Loucy (cell line): Measurements from ENCODE around the gene MUC20.

Source experiments
- EZH2phosphoT487 ChIP-seq: fragments of 200-600 bp; IDR thresholded peaks from 2 replicates; pipeline ENCODE4 v1.6.1; 2018; ENCODE audit warnings: antibody characterized with exemption, mild to moderate bottlenecking, moderate library complexity, borderline replicate concordance
- TF ChIP-seq, protein P1 (sequence below): fragments of 200-600 bp; sonication (generic); conservative IDR thresholded peaks from 2 replicates; pipeline ENCODE4 v1.5.1; 2014; ENCODE audit warnings: mild to moderate bottlenecking, antibody characterized with exemption, low read length

DNA sequence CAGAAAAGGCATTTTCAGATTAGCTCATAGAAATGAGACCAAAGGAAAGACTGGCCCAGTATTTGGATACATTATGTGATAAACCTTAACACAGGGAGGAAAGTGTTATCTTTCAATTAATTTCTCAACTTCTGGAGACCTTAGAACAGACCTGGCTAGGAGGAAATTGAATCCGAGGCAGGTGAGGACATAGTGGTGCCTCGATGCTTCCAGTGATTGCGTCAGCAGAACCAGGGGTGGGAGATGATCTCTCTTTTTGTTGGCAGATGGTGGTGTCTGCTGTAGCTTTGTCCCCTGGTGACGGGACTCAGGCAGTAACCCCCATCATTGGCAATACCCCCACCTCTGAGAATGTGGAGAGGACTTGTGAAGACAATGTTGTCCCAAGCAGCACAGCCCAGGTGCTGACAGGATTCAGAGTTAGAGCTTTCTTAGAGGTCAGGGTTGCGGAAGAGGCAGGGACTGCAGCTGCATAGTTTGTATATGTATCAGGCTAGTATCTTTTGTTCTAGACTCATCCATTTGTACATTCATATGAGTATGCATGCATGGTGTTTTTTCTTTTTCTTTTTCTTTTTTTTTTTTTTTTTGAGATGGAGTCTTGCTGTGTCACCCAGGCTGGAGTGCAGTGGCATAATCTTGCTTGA is 27.9 kb upstream of the MUC20 start:
- TF ChIP-seq, protein P1, sequence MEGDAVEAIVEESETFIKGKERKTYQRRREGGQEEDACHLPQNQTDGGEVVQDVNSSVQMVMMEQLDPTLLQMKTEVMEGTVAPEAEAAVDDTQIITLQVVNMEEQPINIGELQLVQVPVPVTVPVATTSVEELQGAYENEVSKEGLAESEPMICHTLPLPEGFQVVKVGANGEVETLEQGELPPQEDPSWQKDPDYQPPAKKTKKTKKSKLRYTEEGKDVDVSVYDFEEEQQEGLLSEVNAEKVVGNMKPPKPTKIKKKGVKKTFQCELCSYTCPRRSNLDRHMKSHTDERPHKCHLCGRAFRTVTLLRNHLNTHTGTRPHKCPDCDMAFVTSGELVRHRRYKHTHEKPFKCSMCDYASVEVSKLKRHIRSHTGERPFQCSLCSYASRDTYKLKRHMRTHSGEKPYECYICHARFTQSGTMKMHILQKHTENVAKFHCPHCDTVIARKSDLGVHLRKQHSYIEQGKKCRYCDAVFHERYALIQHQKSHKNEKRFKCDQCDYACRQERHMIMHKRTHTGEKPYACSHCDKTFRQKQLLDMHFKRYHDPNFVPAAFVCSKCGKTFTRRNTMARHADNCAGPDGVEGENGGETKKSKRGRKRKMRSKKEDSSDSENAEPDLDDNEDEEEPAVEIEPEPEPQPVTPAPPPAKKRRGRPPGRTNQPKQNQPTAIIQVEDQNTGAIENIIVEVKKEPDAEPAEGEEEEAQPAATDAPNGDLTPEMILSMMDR, result no peak
- TF ChIP-seq EZH2phosphoT487, result no peak
